GM23338 (cell line): ENCODE measurements around the gene GPC5.

Experiments used
- EZH2 ChIP-seq: fragments of 200-600 bp; sonication (generic); IDR thresholded peaks from one replicate; pipeline ENCODE4 v1.8.0; 2017; ENCODE audit warnings: antibody characterized with exemption, mild to moderate bottlenecking, low read depth; ENCODE audit not compliant: unreplicated experiment
- ZNF331 ChIP-seq: fragments of 250-450 bp; sonication (Bioruptor Pico); IDR thresholded peaks from 2 replicates; pipeline ENCODE4 v1.5.0; 2020; ENCODE audit warnings: low read depth, mild to moderate bottlenecking, moderate library complexity
- TF ChIP-seq, protein P1 (sequence below), 2 experiments: fragments of 200-600 bp in 1 of 2; sonication (generic) in 1 of 2; conservative IDR thresholded peaks; 2 replicates each; pipeline versions ENCODE4 v1.5.1 to v1.6.1; 2016 to 2017; ENCODE audit warnings: antibody characterized with exemption in 2 of 2, low read depth in 2 of 2, mild to moderate bottlenecking in 2 of 2, moderate library complexity in 1 of 2
- TF ChIP-seq, protein P2 (sequence below): fragments of 250-450 bp; sonication (Bioruptor Pico); IDR thresholded peaks from 2 replicates; pipeline ENCODE4 v1.5.0; 2020; ENCODE audit warnings: mild to moderate bottlenecking, moderate library complexity

DNA sequence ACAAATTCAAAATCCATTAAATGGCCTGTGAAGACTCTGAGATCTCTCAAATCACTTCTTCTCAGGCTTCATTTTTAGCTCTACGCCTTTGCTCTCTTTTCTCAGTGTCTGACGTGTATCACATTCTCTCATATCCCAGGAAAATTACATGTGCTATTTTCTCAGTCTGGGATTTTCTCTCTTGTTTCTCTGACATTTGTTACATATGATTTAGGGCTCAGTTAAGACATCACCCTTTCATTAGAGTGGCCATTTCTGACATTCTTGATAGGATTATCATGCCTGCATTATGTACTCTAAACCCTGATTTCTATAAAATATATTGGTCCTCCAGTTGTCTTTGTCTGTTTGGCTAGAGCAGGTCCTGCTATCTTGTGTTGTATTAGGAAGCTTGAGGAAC, 136.6 kb downstream of the GPC5 start:
- TF ChIP-seq, protein P1, sequence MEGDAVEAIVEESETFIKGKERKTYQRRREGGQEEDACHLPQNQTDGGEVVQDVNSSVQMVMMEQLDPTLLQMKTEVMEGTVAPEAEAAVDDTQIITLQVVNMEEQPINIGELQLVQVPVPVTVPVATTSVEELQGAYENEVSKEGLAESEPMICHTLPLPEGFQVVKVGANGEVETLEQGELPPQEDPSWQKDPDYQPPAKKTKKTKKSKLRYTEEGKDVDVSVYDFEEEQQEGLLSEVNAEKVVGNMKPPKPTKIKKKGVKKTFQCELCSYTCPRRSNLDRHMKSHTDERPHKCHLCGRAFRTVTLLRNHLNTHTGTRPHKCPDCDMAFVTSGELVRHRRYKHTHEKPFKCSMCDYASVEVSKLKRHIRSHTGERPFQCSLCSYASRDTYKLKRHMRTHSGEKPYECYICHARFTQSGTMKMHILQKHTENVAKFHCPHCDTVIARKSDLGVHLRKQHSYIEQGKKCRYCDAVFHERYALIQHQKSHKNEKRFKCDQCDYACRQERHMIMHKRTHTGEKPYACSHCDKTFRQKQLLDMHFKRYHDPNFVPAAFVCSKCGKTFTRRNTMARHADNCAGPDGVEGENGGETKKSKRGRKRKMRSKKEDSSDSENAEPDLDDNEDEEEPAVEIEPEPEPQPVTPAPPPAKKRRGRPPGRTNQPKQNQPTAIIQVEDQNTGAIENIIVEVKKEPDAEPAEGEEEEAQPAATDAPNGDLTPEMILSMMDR (conservative IDR thresholded peaks at IDR 0.05; ENCODE audit: low read depth in 2 of 2), result no peak
- no peak for TF ChIP-seq ZNF331
- TF ChIP-seq EZH2, result no peak
- TF ChIP-seq, protein P2, sequence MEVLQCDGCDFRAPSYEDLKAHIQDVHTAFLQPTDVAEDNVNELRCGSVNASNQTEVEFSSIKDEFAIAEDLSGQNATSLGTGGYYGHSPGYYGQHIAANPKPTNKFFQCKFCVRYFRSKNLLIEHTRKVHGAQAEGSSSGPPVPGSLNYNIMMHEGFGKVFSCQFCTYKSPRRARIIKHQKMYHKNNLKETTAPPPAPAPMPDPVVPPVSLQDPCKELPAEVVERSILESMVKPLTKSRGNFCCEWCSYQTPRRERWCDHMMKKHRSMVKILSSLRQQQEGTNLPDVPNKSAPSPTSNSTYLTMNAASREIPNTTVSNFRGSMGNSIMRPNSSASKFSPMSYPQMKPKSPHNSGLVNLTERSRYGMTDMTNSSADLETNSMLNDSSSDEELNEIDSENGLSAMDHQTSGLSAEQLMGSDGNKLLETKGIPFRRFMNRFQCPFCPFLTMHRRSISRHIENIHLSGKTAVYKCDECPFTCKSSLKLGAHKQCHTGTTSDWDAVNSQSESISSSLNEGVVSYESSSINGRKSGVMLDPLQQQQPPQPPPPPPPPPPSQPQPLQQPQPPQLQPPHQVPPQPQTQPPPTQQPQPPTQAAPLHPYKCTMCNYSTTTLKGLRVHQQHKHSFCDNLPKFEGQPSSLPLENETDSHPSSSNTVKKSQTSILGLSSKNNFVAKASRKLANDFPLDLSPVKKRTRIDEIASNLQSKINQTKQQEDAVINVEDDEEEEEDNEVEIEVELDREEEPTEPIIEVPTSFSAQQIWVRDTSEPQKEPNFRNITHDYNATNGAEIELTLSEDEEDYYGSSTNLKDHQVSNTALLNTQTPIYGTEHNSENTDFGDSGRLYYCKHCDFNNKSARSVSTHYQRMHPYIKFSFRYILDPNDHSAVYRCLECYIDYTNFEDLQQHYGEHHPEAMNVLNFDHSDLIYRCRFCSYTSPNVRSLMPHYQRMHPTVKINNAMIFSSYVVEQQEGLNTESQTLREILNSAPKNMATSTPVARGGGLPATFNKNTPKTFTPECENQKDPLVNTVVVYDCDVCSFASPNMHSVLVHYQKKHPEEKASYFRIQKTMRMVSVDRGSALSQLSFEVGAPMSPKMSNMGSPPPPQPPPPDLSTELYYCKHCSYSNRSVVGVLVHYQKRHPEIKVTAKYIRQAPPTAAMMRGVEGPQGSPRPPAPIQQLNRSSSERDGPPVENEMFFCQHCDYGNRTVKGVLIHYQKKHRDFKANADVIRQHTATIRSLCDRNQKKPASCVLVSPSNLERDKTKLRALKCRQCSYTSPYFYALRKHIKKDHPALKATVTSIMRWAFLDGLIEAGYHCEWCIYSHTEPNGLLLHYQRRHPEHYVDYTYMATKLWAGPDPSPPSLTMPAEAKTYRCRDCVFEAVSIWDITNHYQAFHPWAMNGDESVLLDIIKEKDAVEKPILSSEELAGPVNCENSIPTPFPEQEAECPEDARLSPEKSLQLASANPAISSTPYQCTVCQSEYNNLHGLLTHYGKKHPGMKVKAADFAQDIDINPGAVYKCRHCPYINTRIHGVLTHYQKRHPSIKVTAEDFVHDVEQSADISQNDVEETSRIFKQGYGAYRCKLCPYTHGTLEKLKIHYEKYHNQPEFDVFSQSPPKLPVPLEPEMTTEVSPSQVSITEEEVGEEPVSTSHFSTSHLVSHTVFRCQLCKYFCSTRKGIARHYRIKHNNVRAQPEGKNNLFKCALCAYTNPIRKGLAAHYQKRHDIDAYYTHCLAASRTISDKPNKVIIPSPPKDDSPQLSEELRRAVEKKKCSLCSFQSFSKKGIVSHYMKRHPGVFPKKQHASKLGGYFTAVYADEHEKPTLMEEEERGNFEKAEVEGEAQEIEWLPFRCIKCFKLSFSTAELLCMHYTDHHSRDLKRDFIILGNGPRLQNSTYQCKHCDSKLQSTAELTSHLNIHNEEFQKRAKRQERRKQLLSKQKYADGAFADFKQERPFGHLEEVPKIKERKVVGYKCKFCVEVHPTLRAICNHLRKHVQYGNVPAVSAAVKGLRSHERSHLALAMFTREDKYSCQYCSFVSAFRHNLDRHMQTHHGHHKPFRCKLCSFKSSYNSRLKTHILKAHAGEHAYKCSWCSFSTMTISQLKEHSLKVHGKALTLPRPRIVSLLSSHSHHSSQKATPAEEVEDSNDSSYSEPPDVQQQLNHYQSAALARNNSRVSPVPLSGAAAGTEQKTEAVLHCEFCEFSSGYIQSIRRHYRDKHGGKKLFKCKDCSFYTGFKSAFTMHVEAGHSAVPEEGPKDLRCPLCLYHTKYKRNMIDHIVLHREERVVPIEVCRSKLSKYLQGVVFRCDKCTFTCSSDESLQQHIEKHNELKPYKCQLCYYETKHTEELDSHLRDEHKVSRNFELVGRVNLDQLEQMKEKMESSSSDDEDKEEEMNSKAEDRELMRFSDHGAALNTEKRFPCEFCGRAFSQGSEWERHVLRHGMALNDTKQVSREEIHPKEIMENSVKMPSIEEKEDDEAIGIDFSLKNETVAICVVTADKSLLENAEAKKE (CRISPR knock-in tag), result no peak
